HPDE6-E6E7 (cell line): ENCODE results near the gene PODXL.
"Not testable (repeated sequence)": the region's sequence is repeated elsewhere in the genome, so short reads cannot be mapped to it uniquely, and the experiment has no call there.

Experiments used
- DNase-seq: peaks from one replicate; pipeline ENCODE4 v3.0.0; 2011; ENCODE audit warnings: missing footprints; ENCODE audit errors: extremely low spot score

PODXL gene

GRCh38 chr7:131495669-131496498 lies 60.5 kb downstream of the PODXL start:
- no peak for DNase-seq

GRCh38 chr7:131494182-131494581 lies 62.2 kb downstream of the PODXL start:
- DNase-seq: no peak

- DNase-seq: no peak
Measured at GRCh38 chr7:131493581-131493980, 62.8 kb downstream of the PODXL start.

- no peak for DNase-seq
Measured at GRCh38 chr7:131493081-131493480, 63.3 kb downstream of the PODXL start.

- no peak for DNase-seq
Measured at GRCh38 chr7:131489881-131490280, 66.5 kb downstream of the PODXL start.

- DNase-seq: no peak
Measured at GRCh38 chr7:131489196-131489595, 67.2 kb downstream of the PODXL start.

GRCh38 chr7:131488361-131488760 lies 68.1 kb downstream of the PODXL start:
- no peak for DNase-seq

- DNase-seq: no peak
Measured at GRCh38 chr7:131487217-131487616, 69.2 kb downstream of the PODXL start.

GRCh38 chr7:131486346-131486745 lies 70.1 kb downstream of the PODXL start:
- no peak for DNase-seq

- DNase-seq: no peak
Measured at GRCh38 chr7:131483586-131483985, 72.8 kb downstream of the PODXL start.

GRCh38 chr7:131482800-131483199 lies 73.6 kb downstream of the PODXL start:
- no peak for DNase-seq

- no peak for DNase-seq
Measured at GRCh38 chr7:131480384-131481315, 75.8 kb downstream of the PODXL start.

GRCh38 chr7:131476740-131477139 lies 79.7 kb downstream of the PODXL start:
- DNase-seq: no peak

GRCh38 chr7:131471250-131472004 lies 85.0 kb downstream of the PODXL start:
- DNase-seq: no peak

- no peak for DNase-seq
Measured at GRCh38 chr7:131467788-131468187, 88.6 kb downstream of the PODXL start.

- DNase-seq: no peak
Measured at GRCh38 chr7:131466735-131467365, 89.6 kb downstream of the PODXL start.

GRCh38 chr7:131462715-131463114 lies 93.7 kb downstream of the PODXL start:
- not testable (repeated sequence) for DNase-seq

- DNase-seq: no peak
Measured at GRCh38 chr7:131462059-131462458, 94.4 kb downstream of the PODXL start.

- no peak for DNase-seq
Measured at GRCh38 chr7:131459256-131459655, 97.2 kb downstream of the PODXL start.

- DNase-seq: no peak
Measured at GRCh38 chr7:131456338-131456737, 100.1 kb downstream of the PODXL start.

GRCh38 chr7:131455546-131455945 lies 100.9 kb downstream of the PODXL start:
- DNase-seq: no peak
